RCC 7860 (cell line): ENCODE measurements around the gene RHOT1.
A peak's percentile ranks its signal among the peaks of the same experiment; 100 is the strongest.
"Not testable (repeated sequence)": the region's sequence is repeated elsewhere in the genome, so short reads cannot be mapped to it uniquely, and the experiment has no call there.

Experiments
- DNase-seq: peaks from one replicate; pipeline ENCODE4 v3.0.0-alpha.2; 2015; ENCODE audit warnings: low spot score
- FAIRE-seq: peaks from 2 replicates; lab custom pipeline; 2012; peaks lifted over from hg19 to GRCh38; lab: Jason Lieb, UNC

The RHOT1 gene

GRCh38 chr17:32123782-32124181, 18.5 kb upstream of the RHOT1 start:
- no peak for DNase-seq
- no peak for FAIRE-seq

GRCh38 chr17:32124985-32125847, 17.1 kb upstream of the RHOT1 start:
- peak; percentile 88 for FAIRE-seq
- peak; percentile 88 for DNase-seq

DNA sequence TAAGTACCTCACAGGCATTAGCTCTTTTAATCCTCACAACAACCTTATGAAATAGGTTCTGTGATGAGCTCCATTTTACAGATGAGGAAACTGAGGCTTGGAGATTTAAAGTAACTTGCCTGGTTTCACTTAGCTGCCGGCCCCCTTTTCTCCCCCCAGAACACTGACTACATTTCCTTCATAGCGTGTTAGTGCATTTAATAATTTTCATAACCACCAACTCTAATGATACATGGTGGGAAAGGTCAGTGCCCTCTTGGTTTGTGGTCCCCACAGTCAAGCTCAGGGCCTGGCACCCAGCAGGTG, 16.5 kb upstream of the RHOT1 start:
- DNase-seq (no peak), FAIRE-seq (no peak)

- no peak for DNase-seq
- FAIRE-seq, result no peak
Observed at GRCh38 chr17:32126325-32126724, 16.0 kb upstream of the RHOT1 start.

GRCh38 chr17:32126746-32127145, 15.6 kb upstream of the RHOT1 start:
- FAIRE-seq (no peak), DNase-seq (no peak)

- FAIRE-seq, result no peak
- DNase-seq, result peak; percentile 53
Observed at GRCh38 chr17:32127158-32127897, 15.0 kb upstream of the RHOT1 start.

GRCh38 chr17:32128470-32128869, 13.8 kb upstream of the RHOT1 start:
- FAIRE-seq, DNase-seq: not testable (repeated sequence)

GRCh38 chr17:32135497-32136117, 6.7 kb upstream of the RHOT1 start:
- DNase-seq, FAIRE-seq: not testable (repeated sequence)

DNA sequence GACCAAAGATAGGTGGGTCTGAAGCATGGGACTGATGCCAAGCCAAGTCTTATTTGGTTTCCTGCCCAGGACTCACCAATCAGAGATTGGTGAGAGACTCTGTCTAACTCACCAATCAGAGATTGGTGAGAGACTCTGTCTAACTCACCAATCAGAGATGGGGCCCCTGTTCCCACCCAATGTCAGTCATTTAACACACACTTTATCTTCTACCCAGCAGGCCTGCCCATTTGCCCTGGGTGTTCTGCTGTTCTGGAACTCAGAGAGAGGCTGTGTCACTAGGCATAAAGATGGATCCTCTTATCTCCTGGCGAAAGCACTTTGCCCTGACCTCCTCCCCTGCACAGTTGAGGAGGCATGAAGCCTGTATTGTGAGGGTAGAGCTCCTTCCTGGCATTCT, 5.4 kb upstream of the RHOT1 start:
- DNase-seq (no peak), FAIRE-seq (no peak)

GRCh38 chr17:32139504-32139903, 2.8 kb upstream of the RHOT1 start:
- FAIRE-seq, result not testable (repeated sequence)

GRCh38 chr17:32141258-32141657, 1.0 kb upstream of the RHOT1 start:
- FAIRE-seq (no peak), DNase-seq (peak; percentile 28)

More at GRCh38 chr17:32139504-32139903, 2.8 kb upstream of the RHOT1 start:
- not testable (repeated sequence) for DNase-seq

- FAIRE-seq (no peak), DNase-seq (no peak)
Observed at GRCh38 chr17:32141679-32142037, 644 bp upstream of the RHOT1 start.

DNA sequence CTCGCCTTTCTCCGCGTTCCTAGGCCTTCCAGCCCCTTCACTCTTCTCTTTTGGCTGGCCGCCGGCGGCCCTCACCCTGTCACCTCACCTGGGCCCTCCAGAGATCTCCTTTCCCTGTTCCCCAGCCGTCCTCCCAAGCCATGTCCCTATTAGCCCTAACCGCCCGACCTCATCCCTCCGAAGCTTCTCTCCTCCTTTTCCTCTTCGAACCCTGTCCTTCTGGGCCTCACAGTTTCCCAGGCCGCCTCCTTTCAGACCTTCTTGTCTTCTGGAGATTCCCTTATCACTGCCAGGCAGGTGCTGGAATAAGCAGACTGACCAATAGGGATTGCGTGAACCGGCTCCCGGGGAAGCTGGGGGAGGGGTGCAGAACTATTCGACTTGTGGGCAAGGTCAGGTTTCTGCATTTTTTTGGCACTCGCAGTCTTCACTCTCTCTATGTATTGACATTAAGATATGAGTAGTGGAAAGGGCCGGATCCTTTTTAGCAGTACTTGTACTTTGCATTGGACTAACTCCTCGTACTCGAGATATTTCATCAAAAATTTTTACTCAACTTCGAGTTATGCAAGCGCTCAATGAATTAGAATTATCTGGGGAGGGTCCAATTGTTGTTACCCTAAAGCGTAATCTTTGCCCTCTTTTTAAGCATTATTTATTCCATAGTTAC, 690 bp downstream of the RHOT1 start:
- peak; percentile 21 for DNase-seq

DNA sequence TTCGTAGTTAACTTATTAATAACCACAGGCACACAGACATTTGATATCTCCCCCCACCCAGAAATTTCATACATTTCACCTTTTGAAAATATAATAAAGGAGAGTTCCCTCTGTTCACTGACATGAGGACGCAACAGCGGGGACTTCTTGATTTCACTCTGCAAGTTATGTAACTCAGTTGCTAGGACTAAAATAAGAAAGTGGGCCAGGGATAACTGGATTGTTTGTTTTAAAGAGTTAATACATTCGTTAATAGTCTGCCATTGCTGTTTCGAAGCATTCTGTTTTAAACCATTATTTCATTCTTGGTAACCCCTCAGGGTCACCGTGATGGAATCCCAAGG, 1.2 kb downstream of the RHOT1 start:
- DNase-seq (no peak), FAIRE-seq (no peak)

More for the DNA sequence above, 690 bp downstream of the RHOT1 start:
- FAIRE-seq, result no peak

DNA sequence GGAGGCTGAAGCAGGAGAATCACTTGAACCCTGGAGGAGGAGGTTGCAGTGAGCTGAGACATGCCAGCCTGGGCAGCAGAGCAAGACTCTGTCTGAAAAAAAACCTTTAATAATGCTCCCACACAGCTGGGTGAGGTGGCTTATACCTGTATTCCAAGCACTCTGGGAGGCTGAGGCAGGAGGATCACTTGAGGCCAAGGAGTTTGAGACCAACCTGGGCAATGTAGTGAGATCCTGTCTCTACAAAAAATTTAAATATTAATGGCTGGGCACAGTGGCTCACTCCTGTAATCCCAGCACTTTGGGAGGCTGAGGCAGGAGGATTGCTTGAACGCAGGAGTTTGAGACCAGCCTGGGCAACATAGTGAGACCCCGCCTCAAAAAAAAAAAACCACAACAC, 2.1 kb downstream of the RHOT1 start:
- not testable (repeated sequence) for DNase-seq, FAIRE-seq

DNA sequence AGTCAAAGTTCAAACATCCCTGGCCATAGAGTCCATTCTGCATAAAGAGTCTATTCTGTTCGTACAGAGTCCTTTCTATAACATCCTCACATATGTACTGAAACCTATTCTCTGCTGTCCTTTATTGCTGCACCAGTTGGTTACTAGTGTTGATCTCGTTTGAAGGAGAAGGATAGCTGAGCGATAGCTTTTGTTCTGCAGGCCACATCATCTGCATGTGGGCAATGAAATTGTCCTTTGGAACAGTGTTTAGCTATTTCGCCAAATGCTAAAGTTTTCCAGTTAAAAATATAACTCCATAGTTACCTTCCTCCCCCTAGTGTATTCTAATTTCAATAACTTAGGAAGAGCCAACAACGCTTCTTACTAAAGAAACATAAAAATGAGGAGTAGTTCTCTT, 6.0 kb downstream of the RHOT1 start:
- DNase-seq (no peak), FAIRE-seq (no peak)

DNA sequence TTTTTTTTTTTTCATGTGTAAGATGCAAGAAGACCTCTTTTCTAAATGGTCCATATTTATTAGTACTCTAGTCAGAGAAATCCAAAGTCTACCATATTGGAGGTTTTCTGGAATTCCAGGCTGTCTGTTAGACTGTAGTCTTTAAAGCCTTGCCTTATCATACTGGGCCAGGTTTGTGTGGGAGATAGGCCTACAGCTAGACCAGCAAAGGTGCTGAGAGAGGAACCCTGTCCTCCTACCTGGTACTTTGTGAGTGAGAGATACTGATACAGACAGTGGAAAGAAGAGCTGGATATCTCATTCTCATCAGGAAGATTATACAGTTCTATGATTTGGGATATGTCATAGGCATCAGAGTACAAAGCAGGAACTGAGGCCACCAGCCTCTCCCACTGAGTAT, 8.1 kb downstream of the RHOT1 start:
- FAIRE-seq, result no peak
- DNase-seq, result no peak

DNA sequence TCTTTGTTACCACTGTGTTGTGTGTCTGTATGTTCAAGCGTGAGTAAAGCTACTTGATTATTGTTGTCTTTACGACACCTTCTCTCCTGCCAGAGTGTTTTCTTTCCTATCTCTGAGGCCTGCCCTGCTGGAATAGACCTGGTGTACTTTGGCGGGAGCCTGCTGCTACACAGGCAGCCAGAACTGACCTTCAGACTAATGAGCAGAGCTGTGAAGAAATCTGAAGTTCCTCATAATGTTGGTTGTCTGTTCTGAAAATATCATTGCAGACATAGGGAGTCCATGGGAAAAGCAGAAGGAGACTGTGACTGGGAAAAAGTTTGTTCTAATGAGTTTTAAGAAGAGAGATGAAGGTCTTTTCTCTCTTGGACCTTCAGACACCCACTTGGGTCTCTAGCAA, 9.8 kb downstream of the RHOT1 start:
- DNase-seq (no peak), FAIRE-seq (no peak)

DNA sequence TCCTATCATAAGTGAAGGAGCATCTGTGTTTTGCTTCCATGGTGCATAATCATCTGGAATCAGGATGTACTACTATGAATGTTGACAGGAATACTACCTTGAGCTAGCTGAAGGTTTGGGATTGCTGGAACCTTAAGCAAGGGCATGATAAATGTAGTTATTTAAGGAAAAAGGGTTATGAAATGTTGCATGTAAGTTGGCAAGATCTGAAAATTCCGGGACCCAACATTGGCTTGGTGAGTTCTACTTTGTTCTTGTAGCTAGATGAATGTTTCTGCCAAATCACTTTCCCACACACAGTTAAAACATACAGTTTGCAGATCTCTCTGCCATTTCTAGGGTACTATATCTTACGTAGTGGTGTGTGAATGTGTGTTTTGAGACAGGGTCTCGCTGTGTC, 13.6 kb downstream of the RHOT1 start:
- FAIRE-seq (no peak), DNase-seq (no peak)

- FAIRE-seq (no peak), DNase-seq (no peak)
Observed at GRCh38 chr17:32156656-32157055, 14.4 kb downstream of the RHOT1 start.

DNA sequence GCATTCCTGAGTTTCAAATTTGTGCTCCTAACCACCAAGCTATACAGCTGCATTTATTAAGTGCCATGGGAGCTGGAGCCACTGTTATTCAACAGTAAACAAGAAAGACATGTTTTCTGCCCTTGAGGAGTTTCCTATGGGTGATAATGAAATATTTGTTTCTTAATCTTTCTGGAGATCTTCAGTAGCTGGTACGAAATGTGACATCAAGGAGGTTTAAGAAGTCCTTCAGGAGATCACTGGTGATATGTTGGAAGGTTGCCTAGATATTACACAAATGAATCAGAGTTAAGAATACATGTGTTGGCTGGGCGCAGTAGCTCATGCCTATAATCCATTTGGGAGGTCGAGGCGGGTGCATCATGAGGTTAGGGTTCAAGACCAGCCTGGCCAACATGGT, 14.9 kb downstream of the RHOT1 start:
- no peak for DNase-seq
- no peak for FAIRE-seq
